ENCODE results near the gene PODNL1. TPM values are rescaled to one million over a fixed set of nuclear protein-coding genes. Genes with fewer than 3 reads are reported as not detected.
"Not testable (repeated sequence)": the region's sequence is repeated elsewhere in the genome, so short reads cannot be mapped to it uniquely, and the experiment has no call there.

PODNL1 gene
- total RNA-seq, 6 experiments from 2014 or later, result 10.1 to 13.7 (median 12.2) TPM

DNA sequence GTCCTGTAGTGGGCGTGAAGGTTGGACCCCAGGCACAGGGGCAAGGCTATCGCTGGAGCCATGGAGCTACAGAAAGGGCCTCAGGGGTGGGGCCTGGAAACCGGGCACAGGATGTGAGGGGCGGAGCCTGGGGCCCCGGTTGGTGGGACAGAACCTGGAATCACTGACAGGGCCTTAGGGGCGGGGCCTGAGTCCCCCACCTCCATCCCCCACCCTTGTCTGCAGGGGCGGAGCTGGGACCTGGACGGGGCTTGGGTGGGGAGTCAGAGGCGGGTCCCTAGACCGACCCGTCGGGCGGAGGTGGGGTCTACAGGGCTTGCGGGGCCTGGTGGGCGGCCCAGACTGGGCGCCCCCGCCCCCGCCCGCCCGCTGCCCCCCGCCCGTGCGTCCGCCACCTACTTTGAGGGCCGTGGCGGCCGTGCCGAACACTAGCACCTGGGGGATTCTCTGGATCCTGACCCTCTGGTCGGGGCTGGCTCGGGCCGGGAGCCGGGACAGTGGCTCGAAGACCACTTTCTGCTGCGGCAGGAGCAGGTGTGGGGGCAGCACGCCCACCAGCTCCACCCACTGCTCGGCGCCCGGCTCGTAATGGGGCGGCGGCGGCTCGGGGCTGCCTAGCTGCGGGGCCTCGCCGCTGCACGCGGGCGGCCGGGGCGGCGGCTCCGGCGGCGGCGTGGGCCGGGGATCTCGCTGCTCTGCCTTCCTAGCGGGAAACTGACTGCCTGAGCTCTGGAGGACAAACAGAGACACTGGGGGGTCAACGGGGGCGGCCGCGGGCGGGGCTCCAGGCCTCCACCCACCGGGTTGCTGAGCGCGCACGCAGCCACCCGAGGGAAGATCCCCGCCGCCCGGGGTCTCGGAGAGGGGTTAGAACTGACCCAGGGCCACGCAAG lies 40.4 kb upstream of the PODNL1 start:
- DNase-seq, result no peak
- Mint-ChIP-seq H3K27ac (no peak overlapping the region), H3K9me3 (no peaks in the 10 kb centered on the region), H3K4me3 (no peak overlapping the region), H3K27me3 (ENCODE audit: insufficient read depth) (peaks cover 3% of the 10 kb centered on the region; the same call in 1 of the 2 replicates), H3K4me1 (ENCODE audit: low read depth) (peaks cover 6% of the 10 kb centered on the region; the same call in 1 of the 2 replicates), H3K36me3 (ENCODE audit: low read depth) (peaks cover 9% of the 10 kb centered on the region)
- TF ChIP-seq, protein P1, sequence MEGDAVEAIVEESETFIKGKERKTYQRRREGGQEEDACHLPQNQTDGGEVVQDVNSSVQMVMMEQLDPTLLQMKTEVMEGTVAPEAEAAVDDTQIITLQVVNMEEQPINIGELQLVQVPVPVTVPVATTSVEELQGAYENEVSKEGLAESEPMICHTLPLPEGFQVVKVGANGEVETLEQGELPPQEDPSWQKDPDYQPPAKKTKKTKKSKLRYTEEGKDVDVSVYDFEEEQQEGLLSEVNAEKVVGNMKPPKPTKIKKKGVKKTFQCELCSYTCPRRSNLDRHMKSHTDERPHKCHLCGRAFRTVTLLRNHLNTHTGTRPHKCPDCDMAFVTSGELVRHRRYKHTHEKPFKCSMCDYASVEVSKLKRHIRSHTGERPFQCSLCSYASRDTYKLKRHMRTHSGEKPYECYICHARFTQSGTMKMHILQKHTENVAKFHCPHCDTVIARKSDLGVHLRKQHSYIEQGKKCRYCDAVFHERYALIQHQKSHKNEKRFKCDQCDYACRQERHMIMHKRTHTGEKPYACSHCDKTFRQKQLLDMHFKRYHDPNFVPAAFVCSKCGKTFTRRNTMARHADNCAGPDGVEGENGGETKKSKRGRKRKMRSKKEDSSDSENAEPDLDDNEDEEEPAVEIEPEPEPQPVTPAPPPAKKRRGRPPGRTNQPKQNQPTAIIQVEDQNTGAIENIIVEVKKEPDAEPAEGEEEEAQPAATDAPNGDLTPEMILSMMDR (IDR thresholded peaks at IDR 0.05), result no peak

DNA sequence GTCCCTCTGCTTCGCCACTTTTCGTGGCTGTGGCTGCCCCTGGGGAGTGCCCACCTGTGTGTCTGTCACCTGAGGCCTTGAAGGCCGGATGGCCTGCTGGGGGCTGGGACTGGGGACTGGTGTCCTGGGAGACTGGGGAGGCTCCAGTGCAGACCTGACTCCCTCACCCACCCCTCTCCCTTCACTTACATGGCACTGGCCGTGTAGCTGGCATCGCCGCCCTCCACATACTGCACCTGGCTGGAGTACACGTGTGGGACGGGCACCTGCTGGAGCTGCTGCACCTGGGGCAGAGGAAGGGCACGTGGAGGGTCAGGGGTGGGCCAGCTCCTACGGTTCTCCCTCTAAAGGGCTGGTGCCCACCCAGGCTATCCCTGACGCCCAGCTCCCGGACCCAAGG lies 39.6 kb upstream of the PODNL1 start:
- peaks cover 3% of the 10 kb centered on the region; the same call in 1 of the 2 replicates for H3K27me3 Mint-ChIP-seq (ENCODE audit: insufficient read depth)

DNA sequence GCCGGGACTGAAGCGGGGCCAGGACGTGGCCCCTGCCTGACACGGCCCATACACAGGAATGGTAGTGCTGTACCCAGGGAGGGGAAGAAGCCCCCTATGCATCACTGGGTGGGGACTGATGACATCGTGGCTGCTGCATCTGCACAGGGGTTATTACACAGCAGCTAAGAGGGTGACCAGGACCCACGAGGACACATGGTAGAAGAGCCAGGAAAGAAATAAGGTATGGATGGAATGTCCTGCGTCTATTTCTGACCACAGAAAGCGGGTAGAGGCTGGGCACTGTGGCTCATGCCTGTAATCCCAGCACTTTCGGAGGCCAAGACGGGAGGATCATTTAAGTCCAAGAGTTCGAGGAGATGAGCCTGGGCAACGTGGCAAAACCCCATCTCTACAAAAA lies 38.2 kb upstream of the PODNL1 start:
- H3K9me3 Mint-ChIP-seq, result no peaks in the 10 kb centered on the region
- H3K4me3 Mint-ChIP-seq, result no peak overlapping the region
- no peak overlapping the region for H3K27ac Mint-ChIP-seq

More for the DNA sequence above, 39.6 kb upstream of the PODNL1 start:
- peaks cover 9% of the 10 kb centered on the region for H3K36me3 Mint-ChIP-seq (ENCODE audit: low read depth)
- H3K27ac Mint-ChIP-seq, result no peak overlapping the region
- TF ChIP-seq, protein P1 (IDR thresholded peaks at IDR 0.05), result no peak
- peaks cover 6% of the 10 kb centered on the region; the same call in 1 of the 2 replicates for H3K4me1 Mint-ChIP-seq (ENCODE audit: low read depth)
- H3K9me3 Mint-ChIP-seq, result no peaks in the 10 kb centered on the region
- DNase-seq, result no peak
- no peak overlapping the region for H3K4me3 Mint-ChIP-seq

DNA sequence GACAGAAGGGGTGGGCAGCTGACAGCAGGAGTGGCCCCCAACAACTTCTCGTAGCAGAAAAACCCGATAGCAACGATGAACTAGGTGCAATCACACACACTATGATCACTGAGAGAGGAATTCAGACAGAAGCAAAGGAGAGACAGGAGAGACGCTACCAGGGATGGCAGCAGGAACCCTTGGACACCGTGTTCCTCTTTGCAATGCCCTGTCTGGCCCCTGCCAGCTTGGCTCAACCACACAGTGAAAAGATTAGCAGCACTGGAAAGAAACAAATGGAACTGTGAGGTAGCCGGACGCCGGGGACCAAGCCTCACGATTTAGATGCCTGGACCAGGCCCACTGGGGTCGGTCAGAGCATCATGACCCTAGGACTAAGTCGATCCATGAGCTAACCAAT lies 37.7 kb upstream of the PODNL1 start:
- peaks cover 6% of the 10 kb centered on the region; the same call in 1 of the 2 replicates for H3K4me1 Mint-ChIP-seq (ENCODE audit: low read depth)
- 0 out of 2 replicates have a peak overlapping the region, but pooled peaks have one; percentile 24 for H3K27ac Mint-ChIP-seq
- no peaks in the 10 kb centered on the region for H3K9me3 Mint-ChIP-seq
- H3K36me3 Mint-ChIP-seq (ENCODE audit: low read depth), result peaks cover 9% of the 10 kb centered on the region
- H3K4me3 Mint-ChIP-seq, result no peak overlapping the region
- H3K27me3 Mint-ChIP-seq (ENCODE audit: insufficient read depth), result peaks cover 3% of the 10 kb centered on the region; the same call in 1 of the 2 replicates
- no peak for DNase-seq
- TF ChIP-seq, protein P1 (IDR thresholded peaks at IDR 0.05), result no peak

More for the DNA sequence above, 38.2 kb upstream of the PODNL1 start:
- peaks cover 6% of the 10 kb centered on the region; the same call in 1 of the 2 replicates for H3K4me1 Mint-ChIP-seq (ENCODE audit: low read depth)
- DNase-seq, result no peak
- TF ChIP-seq, protein P1 (IDR thresholded peaks at IDR 0.05), result no peak
- H3K27me3 Mint-ChIP-seq (ENCODE audit: insufficient read depth), result peaks cover 3% of the 10 kb centered on the region; the same call in 1 of the 2 replicates
- H3K36me3 Mint-ChIP-seq (ENCODE audit: low read depth), result peaks cover 9% of the 10 kb centered on the region

DNA sequence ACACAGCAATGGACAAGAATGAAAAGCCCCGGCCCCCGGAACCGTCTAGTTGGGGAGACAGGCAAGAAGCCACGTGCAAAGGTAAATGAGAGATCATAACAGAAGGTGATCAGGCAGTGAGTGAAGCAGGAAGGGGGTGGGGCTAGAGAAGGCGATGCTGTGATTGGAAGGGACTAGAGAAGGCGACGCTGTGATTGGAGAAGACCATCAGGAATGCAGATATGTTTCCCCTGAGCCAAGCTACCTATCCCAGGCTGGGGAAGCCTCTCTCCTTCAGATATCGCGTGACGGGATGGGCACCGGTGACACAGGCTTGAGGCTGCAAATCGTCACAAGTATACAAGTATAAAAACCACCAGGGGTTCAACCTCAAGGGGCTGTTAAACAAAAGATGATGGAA lies 35.9 kb upstream of the PODNL1 start:
- no peak overlapping the region for H3K4me3 Mint-ChIP-seq

DNA sequence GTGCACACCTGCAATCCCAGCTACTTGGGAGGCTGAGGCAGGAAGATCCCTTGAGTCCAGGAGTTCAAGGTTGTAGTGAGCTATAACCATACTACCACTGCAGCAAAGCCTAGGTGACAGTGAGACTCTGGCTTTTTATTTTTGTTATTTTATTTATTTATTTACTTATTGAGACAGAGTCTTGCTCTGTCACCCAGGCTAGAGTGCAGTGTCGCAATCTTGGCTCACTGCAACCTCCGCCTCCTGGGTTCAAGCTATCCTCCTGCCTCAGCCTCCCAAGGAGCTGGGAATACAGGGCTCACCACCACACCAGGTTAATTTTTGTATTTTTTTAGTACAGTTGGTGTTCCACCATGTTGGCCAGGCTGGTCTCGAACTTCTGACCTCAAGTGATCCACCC lies 35.3 kb upstream of the PODNL1 start:
- not testable (repeated sequence) for H3K27me3 Mint-ChIP-seq (ENCODE audit: insufficient read depth); H3K4me3 Mint-ChIP-seq; H3K27ac Mint-ChIP-seq; H3K4me1 Mint-ChIP-seq (ENCODE audit: low read depth); DNase-seq; H3K9me3 Mint-ChIP-seq
- peaks cover 13% of the 10 kb centered on the region for H3K36me3 Mint-ChIP-seq (ENCODE audit: low read depth)

More for the DNA sequence above, 35.9 kb upstream of the PODNL1 start:
- Mint-ChIP-seq H3K4me1 (ENCODE audit: low read depth) (peaks cover 6% of the 10 kb centered on the region; the same call in 1 of the 2 replicates), H3K27me3 (ENCODE audit: insufficient read depth) (peaks cover 3% of the 10 kb centered on the region; the same call in 1 of the 2 replicates), H3K36me3 (ENCODE audit: low read depth) (peaks cover 11% of the 10 kb centered on the region), H3K27ac (no peak overlapping the region), H3K9me3 (no peaks in the 10 kb centered on the region)
- no peak for DNase-seq
- TF ChIP-seq, protein P1 (IDR thresholded peaks at IDR 0.05), result no peak

Data from HFFc6 (cell line).